ENCODE measurements around the gene WDR5.

WDR5 gene

DNA sequence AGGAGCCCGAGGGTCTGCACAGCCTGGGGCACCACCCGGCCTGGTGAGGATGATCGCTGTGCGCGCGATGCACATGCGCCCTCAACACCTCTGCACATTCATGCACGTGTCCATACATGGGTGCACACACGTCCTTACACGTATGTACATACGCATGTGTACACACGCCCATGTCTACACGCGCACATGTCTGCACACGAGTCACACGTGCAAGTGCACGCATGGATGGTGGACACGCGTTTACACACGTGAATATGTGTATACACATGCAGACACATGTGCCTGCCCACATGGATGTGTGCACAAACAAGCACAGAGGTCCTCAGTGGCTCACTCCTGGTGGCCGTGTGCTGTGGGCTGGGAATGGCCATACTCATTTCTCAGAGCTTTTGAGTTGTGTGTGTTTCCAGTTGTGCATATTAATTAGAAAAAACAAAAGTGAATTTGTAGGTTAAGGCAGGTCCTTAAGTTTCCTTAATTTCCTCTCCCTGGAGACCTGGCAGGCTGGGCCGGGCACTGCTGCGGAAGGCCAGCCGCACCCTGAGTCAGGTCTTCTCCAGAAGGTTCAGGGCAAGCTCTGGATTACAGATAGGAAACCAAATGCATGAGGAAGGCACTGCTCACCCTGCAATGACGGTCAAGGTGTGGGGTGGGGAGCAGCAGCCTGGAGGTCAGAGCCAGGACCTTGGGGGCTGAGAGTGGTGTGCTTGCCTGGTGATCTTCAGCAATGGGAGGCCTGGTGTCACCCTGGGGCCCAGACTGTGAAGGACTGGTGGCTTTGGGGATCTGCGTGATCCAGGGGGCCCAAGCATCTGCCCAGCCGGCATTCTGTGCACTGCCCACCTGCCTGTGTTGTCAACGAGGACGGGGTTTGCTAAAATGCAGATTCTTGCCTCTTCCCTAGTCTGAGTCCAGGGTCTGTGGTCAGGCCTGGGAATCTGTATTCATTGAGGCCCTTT, 29.8 kb downstream of the WDR5 start:
- no peak for TF ChIP-seq CTCF (conservative IDR thresholded peaks at IDR 0.05; ENCODE audit: low read depth, low read length)
- DNase-seq (ENCODE audit: low read depth) = peak; percentile 27
- no peak overlapping the region for H3K4me3 ChIP-seq (ENCODE audit: low read depth, low read length)

DNA sequence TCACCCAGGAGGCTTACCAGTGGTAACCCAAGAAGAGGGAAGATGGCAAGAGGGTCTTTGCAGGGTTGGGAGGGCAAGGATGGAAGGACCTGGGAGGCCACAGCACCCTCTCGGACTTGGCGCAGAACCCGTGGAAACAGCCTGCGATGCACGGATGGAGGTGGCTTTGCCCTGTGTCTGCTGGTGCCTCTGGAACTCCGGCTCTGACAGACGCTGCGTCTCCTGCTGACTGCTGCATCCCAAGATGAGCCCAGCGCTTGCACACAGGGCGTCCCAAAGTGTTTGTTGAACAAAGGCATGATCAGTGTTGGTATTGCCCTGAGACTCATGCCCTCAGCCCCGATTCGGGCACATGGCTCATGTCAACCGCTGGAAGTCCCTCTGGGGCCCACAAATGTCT, 30.5 kb downstream of the WDR5 start:
- TF ChIP-seq CTCF (conservative IDR thresholded peaks at IDR 0.05; ENCODE audit: low read depth, low read length) = no peak
- DNase-seq (ENCODE audit: low read depth) = no peak
- H3K4me3 ChIP-seq (ENCODE audit: low read depth, low read length) = no peak overlapping the region

GRCh38 chr9:134167530-134167931, 31.6 kb downstream of the WDR5 start:
- peak; percentile 63 for DNase-seq (ENCODE audit: low read depth)
- H3K4me3 ChIP-seq (ENCODE audit: low read depth, low read length) = no peak overlapping the region
- no peak for TF ChIP-seq CTCF (conservative IDR thresholded peaks at IDR 0.05; ENCODE audit: low read depth, low read length)

DNA sequence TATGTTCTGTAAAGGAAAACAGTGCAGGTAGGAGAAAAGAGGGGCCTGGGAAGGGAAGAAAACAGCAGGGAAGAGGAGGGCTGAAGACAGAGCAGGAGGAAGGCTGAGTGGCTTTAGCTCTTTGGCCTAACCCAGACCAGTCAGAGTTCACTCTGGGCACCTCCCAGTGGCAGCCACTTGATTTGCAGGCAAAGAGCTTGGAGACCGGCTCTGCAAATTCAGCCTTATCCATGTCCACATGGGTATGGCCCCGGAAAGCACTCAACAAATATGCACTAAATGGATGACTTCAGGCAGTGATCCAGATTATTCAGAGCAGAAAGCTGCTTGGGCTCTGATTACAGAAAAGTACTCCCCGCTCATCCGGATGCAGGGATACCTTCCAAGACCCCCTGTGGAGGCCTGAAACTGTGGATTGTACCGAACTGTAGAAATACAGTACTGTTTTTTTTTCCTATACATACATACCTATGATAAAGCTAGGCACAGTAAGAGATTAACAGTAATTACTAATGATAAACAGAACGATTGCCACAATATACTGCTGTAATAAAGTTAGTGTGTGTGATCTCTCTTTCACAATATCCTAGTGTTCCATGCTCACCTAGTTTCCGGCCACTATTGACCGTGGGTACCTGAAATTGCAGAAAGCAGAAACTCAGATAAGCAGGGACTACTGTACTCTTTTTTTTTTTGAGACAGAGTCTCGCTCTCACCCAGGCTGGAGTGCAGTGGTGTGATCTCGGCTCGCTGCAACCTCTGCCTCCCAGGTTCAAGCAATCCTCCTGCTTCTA, 33.1 kb downstream of the WDR5 start:
- DNase-seq (ENCODE audit: low read depth) = peak; percentile 39
- TF ChIP-seq CTCF (conservative IDR thresholded peaks at IDR 0.05; ENCODE audit: low read depth, low read length) = peak; percentile 50
- H3K4me3 ChIP-seq (ENCODE audit: low read depth, low read length) = no peak overlapping the region

GRCh38 chr9:134169724-134170401, 34.0 kb downstream of the WDR5 start:
- DNase-seq (ENCODE audit: low read depth) = no peak
- no peak overlapping the region for H3K4me3 ChIP-seq (ENCODE audit: low read depth, low read length)
- no peak for TF ChIP-seq CTCF (conservative IDR thresholded peaks at IDR 0.05; ENCODE audit: low read depth, low read length)

- no peak for DNase-seq (ENCODE audit: low read depth)
- TF ChIP-seq CTCF (conservative IDR thresholded peaks at IDR 0.05; ENCODE audit: low read depth, low read length) = no peak
- H3K4me3 ChIP-seq (ENCODE audit: low read depth, low read length) = no peak overlapping the region
These were observed 34.8 kb downstream of the WDR5 start for GRCh38 chr9:134170532-134171315.

All from choroid plexus epithelial cell (primary cell).